Mesenchymal stem cell (in vitro differentiated cells and primary cell): ENCODE results near the gene ATF3.

Experiments used
- DNase-seq: peaks from one replicate; pipeline ENCODE4 v3.0.0-alpha.2; 2013
- H2AFZ ChIP-seq: one replicate; pipeline ENCODE4 v1.6.1; 2013; ENCODE audit warnings: low read depth, mild to moderate bottlenecking, control low read depth, inconsistent platforms, low read length, moderate library complexity
- H2AK5ac ChIP-seq: 2 replicates; pipeline ENCODE4 v1.6.1; 2013; ENCODE audit warnings: low read length, moderate library complexity, mild to moderate bottlenecking, inconsistent platforms; ENCODE audit not compliant: severe bottlenecking
- H2BK120ac ChIP-seq: one replicate; pipeline ENCODE4 v1.6.1; 2013; ENCODE audit warnings: low read depth, mild to moderate bottlenecking, inconsistent platforms, low read length, moderate library complexity
- H2BK12ac ChIP-seq, 2 experiments: one replicate each; pipeline ENCODE4 v1.6.1; 2013; ENCODE audit warnings: inconsistent platforms in 2 of 2, low read length in 2 of 2, mild to moderate bottlenecking in 2 of 2, moderate library complexity in 2 of 2, control low read depth in 1 of 2
- H2BK15ac ChIP-seq: one replicate; pipeline ENCODE4 v1.6.1; 2013; ENCODE audit warnings: mild to moderate bottlenecking, low read depth, inconsistent platforms; ENCODE audit not compliant: poor library complexity, severe bottlenecking
- H2BK5ac ChIP-seq: 2 replicates; pipeline ENCODE4 v1.6.1; 2013; ENCODE audit warnings: low read depth, mild to moderate bottlenecking, low read length, control low read depth, inconsistent platforms; ENCODE audit not compliant: poor library complexity, severe bottlenecking
- H3K14ac ChIP-seq, 2 experiments: one replicate each; pipeline ENCODE4 v1.6.1; 2013; ENCODE audit warnings: inconsistent platforms in 2 of 2, low read length in 2 of 2, control low read depth in 1 of 2, mild to moderate bottlenecking in 1 of 2, moderate library complexity in 1 of 2
- H3K18ac ChIP-seq, 2 experiments: one replicate each; pipeline ENCODE4 v1.6.1; 2013; ENCODE audit warnings: inconsistent platforms in 2 of 2, low read length in 2 of 2, control low read depth in 1 of 2, low read depth in 1 of 2, mild to moderate bottlenecking in 1 of 2
- H3K23ac ChIP-seq, 2 experiments: one replicate each; pipeline ENCODE4 v1.6.1; 2013; ENCODE audit warnings: inconsistent platforms in 2 of 2, low read length in 2 of 2, mild to moderate bottlenecking in 2 of 2, moderate library complexity in 2 of 2, control low read depth in 1 of 2
- H3K27ac ChIP-seq: 2 replicates; pipeline ENCODE4 v1.5.1; 2013; ENCODE audit warnings: mild to moderate bottlenecking, moderate library complexity, low read length, control low read depth, inconsistent platforms; ENCODE audit not compliant: poor library complexity, severe bottlenecking
- H3K27me3 ChIP-seq, 2 experiments: 2 replicates each; pipeline versions ENCODE4 v1.6.1 to v1.7.0; 2013; ENCODE audit warnings: low read length in 2 of 2, mild to moderate bottlenecking in 2 of 2, moderate library complexity in 2 of 2, control low read depth in 1 of 2, inconsistent platforms in 1 of 2; ENCODE audit not compliant: control insufficient read depth in 1 of 2, insufficient read depth in 1 of 2
- H3K36me3 ChIP-seq, 2 experiments: 2 replicates each; pipeline versions ENCODE4 v1.6.1 to v1.7.0; 2013; ENCODE audit warnings: low read length in 2 of 2, control low read depth in 1 of 2, inconsistent platforms in 1 of 2, low read depth in 1 of 2, mild to moderate bottlenecking in 1 of 2; ENCODE audit not compliant: insufficient read depth in 2 of 2, control insufficient read depth in 1 of 2
- H3K4ac ChIP-seq, 2 experiments: one replicate each; pipeline ENCODE4 v1.6.1; 2013; ENCODE audit warnings: inconsistent platforms in 2 of 2, low read length in 2 of 2, mild to moderate bottlenecking in 2 of 2, moderate library complexity in 2 of 2, control low read depth in 1 of 2, low read depth in 1 of 2
- H3K4me1 ChIP-seq: 2 replicates; pipeline ENCODE4 v1.6.1; 2013; ENCODE audit warnings: low read depth, low read length, control low read depth; ENCODE audit not compliant: control insufficient read depth, insufficient read depth
- H3K4me2 ChIP-seq: 2 replicates; pipeline ENCODE4 v1.6.1; 2013; ENCODE audit warnings: low read length, mild to moderate bottlenecking, inconsistent platforms; ENCODE audit not compliant: poor library complexity, severe bottlenecking
- H3K4me3 ChIP-seq, 2 experiments: 2 replicates each; pipeline versions ENCODE4 v1.5.1 to v1.7.0; 2013; ENCODE audit warnings: low read length in 2 of 2, mild to moderate bottlenecking in 2 of 2, control low read depth in 1 of 2, low read depth in 1 of 2; ENCODE audit not compliant: insufficient read depth in 1 of 2
- H3K79me1 ChIP-seq: replicated peaks from 2 replicates; pipeline ENCODE4 v1.6.1; 2013; ENCODE audit warnings: mild to moderate bottlenecking, control low read depth, low read length, inconsistent platforms; ENCODE audit not compliant: poor library complexity, severe bottlenecking
- H3K9ac ChIP-seq: 2 replicates; pipeline ENCODE4 v1.7.0; 2013; ENCODE audit warnings: mild to moderate bottlenecking, low read length, moderate library complexity
- H3K9me3 ChIP-seq: 2 replicates; pipeline ENCODE4 v1.7.0; 2013; ENCODE audit warnings: mild to moderate bottlenecking, low read length; ENCODE audit not compliant: control insufficient read depth
- H4K8ac ChIP-seq: one replicate; pipeline ENCODE4 v1.6.1; 2013; ENCODE audit warnings: inconsistent platforms, mild to moderate bottlenecking, low read length, moderate library complexity
- H4K91ac ChIP-seq: one replicate; pipeline ENCODE4 v1.6.1; 2013; ENCODE audit warnings: mild to moderate bottlenecking, low read length, inconsistent platforms
- WGBS: methylation state at CpG from one replicate; pipeline ENCODE4 v1.1.7; 2013; ENCODE audit warnings: mixed read lengths; 5-methylcytosine and 5-hydroxymethylcytosine counted together

Gene ATF3

GRCh38 chr1:212615201-212615470 lies 6.6 kb downstream of the ATF3 start:
- WGBS: 99% methylated on average over 9 of the region's 9 CpGs

GRCh38 chr1:212618466-212619210 lies 10.1 kb downstream of the ATF3 start:
- Histone ChIP-seq H3K9ac (no peak overlapping the region), H4K8ac (no peak overlapping the region), H2BK15ac (no peak overlapping the region), H4K91ac (no peak overlapping the region), H3K27me3 (no peaks in the 10 kb centered on the region), H2BK12ac (no peak overlapping the region), H2BK120ac (no peak overlapping the region), H3K18ac (no peak overlapping the region), H3K14ac (no peak overlapping the region), H3K79me1 (peaks cover 12% of the 10 kb centered on the region), H3K4me3 (no peak overlapping the region), H3K36me3 (peaks cover 30 to 63% of the 10 kb centered on the region in 2 experiments), H3K23ac (no peak overlapping the region), H3K4me2 (no peak overlapping the region), H3K4ac (no peak overlapping the region), H2AFZ (no peak overlapping the region), H3K4me1 (peaks cover 2% of the 10 kb centered on the region), H3K27ac (no peak overlapping the region), H2AK5ac (no peak overlapping the region), H2BK5ac (no peak overlapping the region), H3K9me3 (no peaks in the 10 kb centered on the region)
- peak; percentile 54 for DNase-seq
- 94% methylated on average over 8 of the region's 8 CpGs for WGBS

More at GRCh38 chr1:212615201-212615470, 6.6 kb downstream of the ATF3 start:
- Histone ChIP-seq H3K4me3 (no peak overlapping the region), H2BK15ac (no peak overlapping the region), H2BK12ac (no peak overlapping the region), H3K27ac (no peak overlapping the region), H3K27me3 (no peaks in the 10 kb centered on the region), H4K91ac (no peak overlapping the region), H3K4me2 (no peak overlapping the region), H3K23ac (no peak overlapping the region), H3K14ac (no peak overlapping the region), H2AFZ (no peak overlapping the region), H3K4me1 (peaks cover 2% of the 10 kb centered on the region), H3K36me3 (peaks cover 30 to 49% of the 10 kb centered on the region in 2 experiments), H3K9ac (no peak overlapping the region), H3K79me1 (peaks cover 24% of the 10 kb centered on the region), H2BK5ac (no peak overlapping the region), H3K9me3 (no peaks in the 10 kb centered on the region), H3K4ac (no peak overlapping the region), H3K18ac (no peak overlapping the region), H2BK120ac (no peak overlapping the region), H4K8ac (no peak overlapping the region), H2AK5ac (no peak overlapping the region)
- no peak for DNase-seq

- Histone ChIP-seq H2BK120ac (no peak overlapping the region), H3K9ac (no peak overlapping the region), H4K91ac (no peak overlapping the region), H3K4me1 (no peaks in the 10 kb centered on the region), H3K79me1 (no peaks in the 10 kb centered on the region), H2AFZ (no peak overlapping the region), H3K18ac (no peak overlapping the region), H3K4me3 (no peak overlapping the region), H4K8ac (no peak overlapping the region), H3K27me3 (peaks cover 7 to 8% of the 10 kb centered on the region in 2 experiments), H3K4me2 (no peak overlapping the region), H3K14ac (no peak overlapping the region), H3K23ac (no peak overlapping the region), H2BK15ac (no peak overlapping the region), H2AK5ac (no peak overlapping the region), H3K4ac (no peak overlapping the region), H3K9me3 (no peaks in the 10 kb centered on the region), H3K27ac (no peak overlapping the region), H2BK12ac (no peak overlapping the region), H2BK5ac (no peak overlapping the region), H3K36me3 (peaks cover 26 to 58% of the 10 kb centered on the region in 2 experiments)
- DNase-seq: peak; percentile 33
- 100% methylated on average over 1 of the region's 1 CpG for WGBS
These were observed 11.7 kb downstream of the ATF3 start for GRCh38 chr1:212620293-212620692.

GRCh38 chr1:212621043-212621948 lies 12.7 kb downstream of the ATF3 start:
- H3K27me3 ChIP-seq: peaks cover 17 to 18% of the 10 kb centered on the region in 2 experiments
- H2AFZ ChIP-seq: no peak overlapping the region
- no peak overlapping the region for H3K23ac ChIP-seq
- no peak overlapping the region for H2BK15ac ChIP-seq
- H2BK120ac ChIP-seq: no peak overlapping the region
- 93% methylated on average over 10 of the region's 10 CpGs for WGBS
- no peak overlapping the region for H3K14ac ChIP-seq
- no peak overlapping the region for H2BK5ac ChIP-seq
- no peak overlapping the region for H3K4me3 ChIP-seq
- H3K79me1 ChIP-seq: no peaks in the 10 kb centered on the region
- H3K4ac ChIP-seq: no peak overlapping the region
- H3K4me1 ChIP-seq: no peaks in the 10 kb centered on the region
- no peak overlapping the region for H3K27ac ChIP-seq
- H3K18ac ChIP-seq: no peak overlapping the region
- H3K9ac ChIP-seq: no peak overlapping the region
- H3K9me3 ChIP-seq: no peaks in the 10 kb centered on the region
- H4K91ac ChIP-seq: no peak overlapping the region
- no peak overlapping the region for H4K8ac ChIP-seq
- H3K36me3 ChIP-seq: peaks cover 25 to 49% of the 10 kb centered on the region in 2 experiments
- H2AK5ac ChIP-seq: no peak overlapping the region
- no peak overlapping the region for H3K4me2 ChIP-seq
- DNase-seq: peak; percentile 52
- H2BK12ac ChIP-seq: no peak overlapping the region
